ENCODE results near the gene CAAP1.
"Not testable (repeated sequence)": the region's sequence is repeated elsewhere in the genome, so short reads cannot be mapped to it uniquely, and the experiment has no call there.

The CAAP1 gene

GRCh38 chr9:26833792-26834191 lies 58.8 kb downstream of the CAAP1 start:
- DNase-seq (ENCODE audit: low read depth) = peak; percentile 17

- not testable (repeated sequence) for DNase-seq (ENCODE audit: low read depth)
Observed at GRCh38 chr9:26828391-26828955, 64.1 kb downstream of the CAAP1 start.

DNA sequence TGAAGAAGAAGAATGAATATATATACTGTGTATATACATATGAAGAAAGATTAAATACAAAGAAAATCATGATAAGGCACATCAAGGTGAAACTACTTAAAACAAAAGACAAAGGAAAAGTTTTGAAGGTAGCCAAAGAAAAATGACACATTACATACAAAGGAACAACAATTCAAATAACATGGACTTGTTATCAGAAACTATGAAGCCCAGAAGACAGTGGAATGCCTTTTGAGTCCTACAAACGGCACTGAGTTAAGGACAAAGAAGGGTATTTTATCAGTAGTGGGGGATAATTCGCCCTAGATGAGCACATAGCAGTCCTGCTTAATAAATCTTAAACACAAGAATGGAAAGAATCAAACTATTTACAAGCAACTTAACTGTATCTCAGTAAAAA lies 77.8 kb downstream of the CAAP1 start:
- no peak for DNase-seq (ENCODE audit: low read depth)

- no peak for DNase-seq (ENCODE audit: low read depth)
Observed at GRCh38 chr9:26813247-26813646, 79.4 kb downstream of the CAAP1 start.

GRCh38 chr9:26812217-26812616 lies 80.4 kb downstream of the CAAP1 start:
- DNase-seq (ENCODE audit: low read depth) = no peak

DNA sequence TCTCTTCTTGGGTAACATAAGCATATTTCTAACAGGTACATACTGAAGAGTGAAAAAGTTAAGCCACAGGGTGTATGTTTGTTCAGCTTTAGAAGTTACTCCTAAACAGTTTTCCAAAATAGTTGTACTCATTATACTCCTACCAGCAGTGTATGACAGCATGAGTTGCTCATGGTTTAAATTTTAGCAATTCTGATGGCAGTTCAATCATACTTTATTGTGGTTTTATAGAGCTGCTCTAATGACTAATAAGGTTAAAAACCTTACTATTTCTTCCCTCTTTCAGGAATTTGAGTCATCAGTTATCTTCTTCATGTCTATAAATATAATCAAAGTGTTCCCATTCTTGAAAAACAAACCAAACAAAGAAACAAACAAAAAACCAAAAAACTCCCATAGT lies 81.5 kb downstream of the CAAP1 start:
- no peak for DNase-seq (ENCODE audit: low read depth)

- peak; percentile 57 for DNase-seq (ENCODE audit: low read depth)
Observed at GRCh38 chr9:26809795-26810194, 82.8 kb downstream of the CAAP1 start.

DNA sequence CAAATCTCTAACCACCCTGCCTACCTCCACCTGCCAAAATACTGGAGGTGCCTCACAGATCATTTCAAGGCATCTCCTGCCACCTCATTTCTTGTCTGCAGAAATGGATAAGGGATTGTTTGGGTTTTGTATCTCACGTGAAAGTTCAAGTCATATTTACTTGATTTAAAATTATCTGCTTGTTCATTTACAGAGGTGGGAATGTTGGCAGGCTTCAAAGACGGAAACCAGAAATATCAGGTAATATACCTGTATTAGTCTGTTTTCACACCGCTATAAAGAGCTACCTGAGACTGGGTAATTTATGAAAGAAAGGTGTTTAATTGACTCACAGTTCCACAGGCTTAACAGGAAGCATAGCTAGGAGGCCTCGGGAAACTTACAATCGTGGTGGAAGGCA lies 85.4 kb downstream of the CAAP1 start:
- no peak for DNase-seq (ENCODE audit: low read depth)

DNA sequence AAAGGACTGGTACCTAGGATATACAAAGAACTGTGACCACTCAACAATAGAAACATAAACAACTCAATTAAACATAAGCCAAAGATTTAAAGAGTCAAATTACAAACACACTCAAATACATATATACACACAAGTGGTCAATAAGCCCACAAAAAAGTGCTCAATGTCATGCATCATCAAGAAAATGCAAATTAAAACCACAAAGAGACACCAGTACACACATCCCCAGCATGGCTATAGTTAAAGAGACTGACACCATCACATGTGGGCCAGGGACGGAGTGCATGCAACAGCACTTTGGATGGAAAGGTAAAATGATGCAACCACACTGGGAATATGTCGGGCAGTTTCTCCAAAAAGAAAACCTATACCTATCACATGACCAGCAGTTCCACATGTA lies 89.7 kb downstream of the CAAP1 start:
- no peak for DNase-seq (ENCODE audit: low read depth)

DNA sequence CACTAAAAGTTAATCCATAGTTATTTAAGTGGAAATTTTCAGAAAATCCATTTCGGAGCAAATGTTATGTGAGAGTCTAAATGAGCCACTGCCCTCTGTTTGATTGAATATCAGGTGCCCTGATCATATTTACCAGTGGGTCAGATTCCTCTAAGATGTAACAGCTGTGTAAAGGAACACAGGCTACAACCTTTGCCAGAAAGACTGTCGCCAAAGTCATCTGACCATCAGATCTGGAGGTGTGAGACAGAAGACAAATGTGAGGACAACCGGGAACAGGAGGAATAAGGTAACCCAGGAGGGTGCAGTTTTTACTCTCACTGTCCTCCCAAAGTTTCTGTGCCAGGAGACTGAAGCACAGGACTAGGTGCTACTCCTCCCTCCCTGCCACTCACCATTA lies 90.8 kb downstream of the CAAP1 start:
- DNase-seq (ENCODE audit: low read depth) = no peak

GRCh38 chr9:26800322-26800721 lies 92.3 kb downstream of the CAAP1 start:
- DNase-seq (ENCODE audit: low read depth) = no peak

DNA sequence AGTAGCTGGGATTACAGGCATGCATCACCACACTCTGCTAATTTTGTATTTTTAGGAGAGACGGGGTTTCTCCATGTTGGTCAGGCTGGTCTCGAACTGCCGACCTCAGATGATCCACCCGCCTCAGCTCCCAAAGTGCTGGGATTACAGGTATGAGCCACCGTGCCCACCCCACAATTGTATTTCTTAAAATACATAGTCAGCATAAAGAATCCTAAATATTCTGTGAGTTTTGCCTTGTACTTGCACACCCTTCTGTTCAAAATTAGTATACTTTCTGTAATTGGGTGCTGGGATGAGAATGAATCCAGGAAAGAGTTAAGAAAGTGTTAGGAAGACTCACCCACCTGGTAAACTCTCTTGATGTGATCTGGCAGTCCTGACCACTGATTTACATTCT lies 101.3 kb downstream of the CAAP1 start:
- no peak for DNase-seq (ENCODE audit: low read depth)

Data from GM04504 (cell line).